DLD1 (cell line): ENCODE measurements around the gene MYOZ1.
"Not testable (repeated sequence)": the region's sequence is repeated elsewhere in the genome, so short reads cannot be mapped to it uniquely, and the experiment has no call there.

Experiments used
- in situ Hi-C: cut with HindIII; loops from 2 replicates; pipeline ENCODE4 v1.10.0; 2017; ENCODE audit warnings: low sequenced_read_pairs

MYOZ1 gene, protein sequence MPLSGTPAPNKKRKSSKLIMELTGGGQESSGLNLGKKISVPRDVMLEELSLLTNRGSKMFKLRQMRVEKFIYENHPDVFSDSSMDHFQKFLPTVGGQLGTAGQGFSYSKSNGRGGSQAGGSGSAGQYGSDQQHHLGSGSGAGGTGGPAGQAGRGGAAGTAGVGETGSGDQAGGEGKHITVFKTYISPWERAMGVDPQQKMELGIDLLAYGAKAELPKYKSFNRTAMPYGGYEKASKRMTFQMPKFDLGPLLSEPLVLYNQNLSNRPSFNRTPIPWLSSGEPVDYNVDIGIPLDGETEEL

DNA sequence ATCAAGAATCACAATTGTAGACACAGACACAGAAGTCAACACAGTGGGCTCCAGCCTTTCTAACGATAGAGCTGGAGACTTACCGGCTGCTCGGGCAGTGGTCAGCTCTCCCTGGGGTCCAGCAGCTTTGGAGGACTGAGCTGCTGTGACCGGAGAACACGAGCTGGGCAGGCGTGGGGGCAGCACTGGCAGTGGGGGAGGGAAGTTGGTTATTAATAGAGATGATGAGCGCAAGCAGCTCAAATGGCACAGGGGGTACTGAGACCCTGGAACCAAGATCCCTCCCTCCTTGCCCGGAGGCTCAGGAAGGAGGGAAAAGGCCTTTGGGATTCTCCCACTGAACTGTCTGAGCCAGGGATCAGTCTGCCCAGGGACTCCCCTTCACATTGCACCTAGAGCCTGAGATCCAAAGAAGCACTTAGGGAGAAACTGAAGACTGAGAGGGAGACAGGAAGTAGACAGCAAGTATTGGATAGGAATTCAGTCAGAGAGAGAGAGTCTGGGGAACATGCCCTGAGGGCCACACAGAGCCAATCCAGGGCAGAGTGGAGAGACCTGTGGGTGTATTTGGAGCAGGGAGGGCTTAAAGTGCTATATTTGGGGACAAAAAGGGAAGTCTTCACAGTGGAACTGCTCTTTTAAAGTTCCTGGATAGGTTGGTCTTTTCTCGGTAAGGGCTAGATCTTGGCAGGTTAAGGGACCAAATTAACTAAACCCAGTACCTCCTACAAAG lies at the start of gene MYOZ1:
MYOZ1 (minus strand) TSS at position 147 of the 733 bp plus-strand sequence. CDS start 1,457 bp downstream, outside the sequence.
- in situ Hi-C loops: no loop called here

DNA sequence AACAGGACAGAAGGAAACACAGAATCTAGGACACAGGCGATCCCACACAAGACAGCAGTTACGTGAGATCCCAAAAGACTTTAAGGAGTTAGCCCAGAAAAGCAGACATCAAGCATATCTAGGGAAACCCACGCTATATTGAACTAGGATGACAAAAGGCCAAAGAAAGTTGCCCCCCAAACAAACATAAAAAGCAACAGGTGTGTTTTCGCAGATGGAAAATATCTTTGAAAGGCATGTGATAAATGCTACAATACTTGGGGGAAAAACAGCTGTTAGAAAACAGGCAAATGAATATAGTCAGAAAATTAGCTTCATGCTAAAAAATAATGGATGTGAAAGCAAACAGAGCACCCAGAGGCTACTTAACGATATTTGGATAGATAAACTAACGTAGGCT lies 49.5 kb upstream of the MYOZ1 start:
- in situ Hi-C loops: not testable (repeated sequence)

DNA sequence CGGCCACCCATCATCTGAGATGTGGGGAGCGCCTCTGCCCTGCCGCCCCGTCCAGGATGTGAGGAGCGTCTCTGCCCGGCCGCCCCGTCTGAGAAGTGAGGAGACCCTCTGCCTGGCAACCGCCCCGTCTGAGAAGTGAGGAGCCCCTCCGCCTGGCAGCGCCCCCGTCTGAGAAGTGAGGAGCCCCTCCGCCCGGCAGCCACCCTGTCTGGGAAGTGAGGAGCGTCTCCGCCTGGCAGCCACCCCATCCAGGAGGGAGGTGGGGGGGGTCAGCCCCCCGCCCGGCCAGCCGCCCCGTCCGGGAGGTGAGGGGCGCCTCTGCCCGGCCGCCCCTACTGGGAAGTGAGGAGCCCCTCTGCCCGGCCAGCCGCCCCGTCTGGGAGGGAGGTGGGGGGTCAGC lies 48.3 kb upstream of the MYOZ1 start:
- in situ Hi-C loops: not testable (repeated sequence)

GRCh38 chr10:73687641-73688040 lies 46.4 kb upstream of the MYOZ1 start:
- in situ Hi-C loops: not testable (repeated sequence)

- in situ Hi-C loops: not testable (repeated sequence)
Measured at GRCh38 chr10:73674546-73674945, 33.3 kb upstream of the MYOZ1 start.

DNA sequence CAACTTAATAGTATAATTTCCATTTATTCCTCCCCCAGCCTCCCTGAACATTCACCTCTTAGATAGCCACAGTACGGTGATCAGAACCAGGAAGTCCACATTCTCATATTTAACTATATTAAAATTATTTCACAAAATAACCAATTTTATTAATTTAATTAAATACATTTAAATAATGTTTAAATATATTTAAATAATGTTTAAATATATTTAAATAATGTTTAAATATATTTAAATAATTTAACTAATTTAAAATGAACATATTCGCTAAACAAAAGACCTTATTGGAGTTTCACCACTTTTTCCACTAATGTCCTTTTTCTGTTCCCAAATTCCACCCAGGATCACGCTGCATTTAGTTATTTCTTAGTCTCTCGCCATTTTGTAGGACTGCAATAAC lies 27.1 kb upstream of the MYOZ1 start:
- in situ Hi-C loops: not testable (repeated sequence)

- in situ Hi-C loops: not testable (repeated sequence)
Measured at GRCh38 chr10:73666153-73666809, 25.0 kb upstream of the MYOZ1 start.

DNA sequence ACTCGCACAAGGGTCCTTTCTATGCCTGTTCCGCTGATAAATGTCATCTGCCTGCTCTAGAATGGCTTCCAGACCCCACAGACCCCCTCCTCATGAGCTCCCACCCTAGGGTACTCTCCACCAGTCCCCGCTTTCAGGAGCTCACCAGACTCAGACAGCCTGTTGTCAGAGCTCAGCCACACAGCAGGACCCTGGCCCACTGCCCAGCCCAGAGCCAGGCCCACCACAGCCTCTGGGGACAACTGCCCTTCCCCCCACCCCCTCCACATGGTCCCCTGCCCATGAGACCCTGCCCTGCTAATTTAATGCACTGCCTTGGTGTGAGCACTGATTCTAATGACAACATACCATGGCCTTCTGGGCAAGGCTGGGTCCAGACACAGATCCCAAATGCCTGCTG lies 24.3 kb upstream of the MYOZ1 start:
- in situ Hi-C loops: not testable (repeated sequence)

DNA sequence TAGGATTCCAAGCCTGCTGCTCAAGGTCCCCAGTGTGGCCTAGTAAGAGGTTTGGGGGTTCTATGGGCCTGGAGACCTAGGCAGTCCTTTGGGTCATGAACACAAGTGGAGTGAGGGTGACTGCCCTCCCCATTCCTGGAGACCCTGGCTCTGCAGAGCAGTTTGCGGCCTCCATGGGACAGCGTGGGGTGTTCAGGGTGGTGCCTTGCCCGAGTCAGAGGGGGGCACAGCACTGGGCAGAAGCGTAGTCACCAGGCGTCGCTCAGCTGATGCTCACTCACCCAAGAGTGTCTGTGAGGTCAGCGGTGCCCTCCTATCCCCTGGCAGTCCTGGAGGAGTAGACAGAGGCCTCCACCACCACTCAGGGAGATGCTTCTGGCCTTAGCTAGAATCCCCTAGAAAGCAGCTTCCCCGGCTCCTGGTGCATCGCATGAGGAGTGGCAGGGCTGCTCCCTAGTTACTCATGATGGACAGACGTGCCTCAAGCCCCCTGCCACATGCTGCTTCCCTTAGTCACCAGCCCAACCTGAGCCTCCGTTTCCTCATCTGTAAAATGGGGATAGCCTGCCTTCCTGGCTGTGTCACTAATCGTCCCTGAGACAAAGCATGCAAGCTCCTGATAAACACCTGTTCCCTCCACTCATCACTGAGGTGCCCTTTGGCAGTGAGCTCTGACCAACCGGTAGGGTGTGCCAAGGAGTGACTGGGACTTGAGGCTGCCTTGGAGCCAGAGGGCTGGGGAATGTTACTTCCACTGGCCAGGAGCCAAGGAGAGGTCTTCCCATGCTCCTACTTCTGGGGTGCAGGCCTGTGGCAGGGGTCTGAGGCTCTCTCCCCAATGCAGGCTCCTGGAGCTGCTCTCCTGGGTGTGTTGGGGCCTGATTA lies 23.1 kb upstream of the MYOZ1 start:
- in situ Hi-C loops: not testable (repeated sequence)

DNA sequence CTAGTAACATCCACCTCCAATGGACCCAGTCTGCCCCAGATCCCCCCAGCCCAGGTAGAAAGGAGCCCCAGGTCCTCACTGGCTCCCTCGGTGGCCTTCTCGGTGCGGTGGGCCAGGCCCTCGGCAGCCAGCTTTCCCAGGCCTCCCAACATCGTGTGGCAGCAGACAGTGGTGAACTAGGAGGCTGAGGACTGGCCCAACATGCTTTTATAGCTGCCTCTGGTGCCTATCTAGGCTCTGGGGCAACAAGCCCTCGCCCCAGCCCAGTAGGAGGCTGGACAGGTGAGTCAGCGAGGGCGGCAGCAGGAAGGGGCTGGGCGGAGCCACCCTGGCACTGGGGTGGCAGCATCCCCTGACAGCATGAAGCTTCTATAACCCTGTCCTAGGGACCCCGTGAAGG lies 22.3 kb upstream of the MYOZ1 start:
- in situ Hi-C loops: not testable (repeated sequence)

GRCh38 chr10:73662705-73663104 lies 21.4 kb upstream of the MYOZ1 start:
- in situ Hi-C loops: not testable (repeated sequence)

GRCh38 chr10:73655990-73656298 lies 14.7 kb upstream of the MYOZ1 start, which contains the start of gene SYNPO2L:
SYNPO2L (minus strand) TSS chr10:73656029; CDS start chr10:73655922, 107 bp downstream.
- in situ Hi-C loops: no loop called here

GRCh38 chr10:73655257-73655989 lies 14.1 kb upstream of the MYOZ1 start:
- in situ Hi-C loops: no loop called here

GRCh38 chr10:73653701-73654100 lies 12.4 kb upstream of the MYOZ1 start:
- in situ Hi-C loops: no loop called here

GRCh38 chr10:73653195-73653594 lies 11.9 kb upstream of the MYOZ1 start:
- in situ Hi-C loops: no loop called here

- in situ Hi-C loops: no loop called here
Measured at GRCh38 chr10:73650537-73651331, 9.5 kb upstream of the MYOZ1 start.

- in situ Hi-C loops: no loop called here
Measured at GRCh38 chr10:73649876-73650536, 8.7 kb upstream of the MYOZ1 start.

GRCh38 chr10:73648975-73649829 lies 7.9 kb upstream of the MYOZ1 start:
- in situ Hi-C loops: no loop called here
